HG02588 (cell line): ENCODE data around the gene CITED2.
"Not testable (repeated sequence)": the region's sequence is repeated elsewhere in the genome, so short reads cannot be mapped to it uniquely, and the experiment has no call there.

Experiments used
- ATAC-seq: cut with Tn5 transposase; IDR thresholded peaks from one replicate; pipeline ENCODE4 v1.9.1; 2021; ENCODE audit warnings: mild to moderate bottlenecking, moderate library complexity; ENCODE audit not compliant: unreplicated experiment

The CITED2 gene

GRCh38 chr6:139367810-139368351 is 6.6 kb downstream of the CITED2 start:
- ATAC-seq = no peak

- ATAC-seq = no peak
Measured at GRCh38 chr6:139364982-139365379, 9.5 kb downstream of the CITED2 start.

GRCh38 chr6:139364302-139364981 is 10.0 kb downstream of the CITED2 start:
- no peak for ATAC-seq

GRCh38 chr6:139363797-139364196 is 10.7 kb downstream of the CITED2 start:
- not testable (repeated sequence) for ATAC-seq

- ATAC-seq = not testable (repeated sequence)
Measured at GRCh38 chr6:139363123-139363522, 11.3 kb downstream of the CITED2 start.

GRCh38 chr6:139361211-139361610 is 13.2 kb downstream of the CITED2 start:
- ATAC-seq = no peak

GRCh38 chr6:139356924-139357323 is 17.5 kb downstream of the CITED2 start:
- no peak for ATAC-seq

- no peak for ATAC-seq
Measured at GRCh38 chr6:139355777-139356445, 18.5 kb downstream of the CITED2 start.

GRCh38 chr6:139355172-139355571 is 19.3 kb downstream of the CITED2 start:
- ATAC-seq = peak; percentile 92

GRCh38 chr6:139354189-139354588 is 20.3 kb downstream of the CITED2 start:
- no peak for ATAC-seq

- ATAC-seq = no peak
Measured at GRCh38 chr6:139349464-139350020, 24.9 kb downstream of the CITED2 start.

GRCh38 chr6:139346392-139346791 is 28.1 kb downstream of the CITED2 start:
- ATAC-seq = no peak

- ATAC-seq = no peak
Measured at GRCh38 chr6:139344186-139344963, 30.1 kb downstream of the CITED2 start.

GRCh38 chr6:139343052-139343750 is 31.2 kb downstream of the CITED2 start:
- no peak for ATAC-seq

- ATAC-seq = no peak
Measured at GRCh38 chr6:139341060-139341459, 33.4 kb downstream of the CITED2 start.

- ATAC-seq = no peak
Measured at GRCh38 chr6:139338795-139339194, 35.7 kb downstream of the CITED2 start.

- no peak for ATAC-seq
Measured at GRCh38 chr6:139337830-139338229, 36.6 kb downstream of the CITED2 start.

- no peak for ATAC-seq
Measured at GRCh38 chr6:139337001-139337400, 37.4 kb downstream of the CITED2 start.

- no peak for ATAC-seq
Measured at GRCh38 chr6:139336488-139336887, 38.0 kb downstream of the CITED2 start.

GRCh38 chr6:139335447-139336210 is 38.8 kb downstream of the CITED2 start:
- no peak for ATAC-seq
